HG03066 (cell line): Measurements from ENCODE around the gene EIPR1.

Experiments
- ATAC-seq: cut with Tn5 transposase; IDR thresholded peaks from one replicate; pipeline ENCODE4 v1.9.1; 2021; ENCODE audit warnings: low read depth; ENCODE audit not compliant: unreplicated experiment

Gene EIPR1

DNA sequence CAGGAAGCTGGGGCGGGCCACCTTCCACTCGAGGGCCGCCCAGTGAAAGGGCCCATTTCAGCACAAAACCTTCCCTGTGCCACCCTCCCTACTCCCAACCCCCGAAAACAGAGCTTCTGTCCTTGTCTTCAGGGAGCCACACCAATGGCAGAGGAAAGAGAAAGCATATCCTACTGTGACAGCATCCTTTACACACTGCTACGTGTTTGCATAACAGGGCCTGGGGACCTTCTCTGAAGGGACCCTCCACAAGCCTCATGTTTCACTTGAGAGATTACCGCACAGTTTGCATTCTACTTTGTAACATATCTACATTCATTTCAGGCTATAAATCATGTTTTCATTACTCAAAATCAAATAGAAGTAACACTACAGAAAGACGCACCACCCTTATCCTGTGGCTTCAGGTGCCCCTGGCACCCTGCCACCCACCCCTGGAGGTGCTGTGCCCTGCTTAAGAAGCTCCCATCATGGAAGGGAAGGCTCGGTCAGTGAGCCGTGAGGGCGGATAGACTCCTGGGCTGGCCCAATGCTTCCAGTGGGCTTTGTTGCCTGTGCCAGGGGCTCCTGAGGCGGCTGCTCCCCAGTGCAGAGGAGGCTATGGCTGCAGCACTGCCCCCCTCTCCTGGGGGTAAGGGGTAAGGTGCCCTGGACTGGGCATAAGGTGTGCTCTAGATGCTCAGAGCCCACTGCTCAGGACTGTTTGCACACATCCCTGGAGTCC lies 52.0 kb downstream of the EIPR1 start:
- no peak for ATAC-seq

DNA sequence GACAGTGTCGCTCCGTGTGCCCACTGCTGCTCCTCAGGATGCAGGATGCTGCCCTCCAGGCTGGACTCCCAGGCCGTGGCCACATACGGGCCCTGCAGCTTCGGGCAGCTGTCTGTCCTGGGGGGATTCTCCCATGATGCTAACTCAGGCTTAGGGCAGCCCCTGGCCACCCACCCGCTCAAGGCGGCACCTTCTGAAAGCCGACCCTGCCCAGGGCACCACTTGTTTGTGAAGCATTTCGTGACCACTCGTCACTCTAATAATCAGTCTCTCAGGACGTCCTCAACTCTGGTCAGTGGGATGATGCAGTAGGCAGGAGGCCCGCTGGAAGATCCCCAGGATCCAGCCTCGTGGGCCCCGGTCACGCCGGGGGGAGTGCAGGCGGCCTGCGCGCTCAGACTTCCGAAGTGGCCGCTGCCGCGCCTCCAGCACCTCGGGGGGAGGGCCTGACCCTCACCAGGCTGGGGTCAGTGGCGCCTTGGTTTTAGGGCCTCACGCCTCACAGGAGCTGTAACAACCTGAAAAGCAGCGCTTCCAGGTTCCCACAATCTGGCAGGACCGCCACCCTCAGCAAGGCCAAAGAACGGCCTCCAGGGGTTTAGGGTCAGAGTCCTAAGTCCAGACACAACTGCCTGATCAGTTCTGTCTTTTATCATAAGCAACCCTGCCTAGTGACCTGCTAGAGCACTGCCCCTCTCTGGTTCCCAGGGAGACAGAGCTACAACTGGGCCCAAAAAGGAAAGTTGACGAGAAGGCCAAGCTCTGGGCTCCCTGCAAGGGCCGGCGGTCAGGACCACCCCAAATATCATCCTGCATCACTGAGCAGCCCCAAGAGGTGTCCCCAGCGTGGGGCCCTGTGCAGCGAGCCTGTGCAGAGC lies 53.0 kb downstream of the EIPR1 start:
- no peak for ATAC-seq

DNA sequence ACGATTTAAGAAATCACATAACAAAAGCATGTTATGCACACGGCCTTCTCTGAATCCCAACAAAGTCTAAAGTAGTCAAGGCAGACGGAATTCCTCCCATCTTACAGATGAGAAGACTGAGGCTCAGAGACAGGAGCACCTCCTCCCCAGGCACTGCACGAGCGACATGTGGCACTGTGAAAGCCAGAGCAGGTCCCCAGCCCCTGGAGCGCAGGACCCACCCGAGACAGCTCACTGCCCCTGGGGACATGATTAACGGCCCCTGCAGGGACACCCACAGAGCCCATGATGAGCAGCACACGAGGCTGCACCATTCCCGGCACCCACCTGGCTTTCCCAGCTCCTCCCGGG lies 53.6 kb downstream of the EIPR1 start:
- no peak for ATAC-seq

DNA sequence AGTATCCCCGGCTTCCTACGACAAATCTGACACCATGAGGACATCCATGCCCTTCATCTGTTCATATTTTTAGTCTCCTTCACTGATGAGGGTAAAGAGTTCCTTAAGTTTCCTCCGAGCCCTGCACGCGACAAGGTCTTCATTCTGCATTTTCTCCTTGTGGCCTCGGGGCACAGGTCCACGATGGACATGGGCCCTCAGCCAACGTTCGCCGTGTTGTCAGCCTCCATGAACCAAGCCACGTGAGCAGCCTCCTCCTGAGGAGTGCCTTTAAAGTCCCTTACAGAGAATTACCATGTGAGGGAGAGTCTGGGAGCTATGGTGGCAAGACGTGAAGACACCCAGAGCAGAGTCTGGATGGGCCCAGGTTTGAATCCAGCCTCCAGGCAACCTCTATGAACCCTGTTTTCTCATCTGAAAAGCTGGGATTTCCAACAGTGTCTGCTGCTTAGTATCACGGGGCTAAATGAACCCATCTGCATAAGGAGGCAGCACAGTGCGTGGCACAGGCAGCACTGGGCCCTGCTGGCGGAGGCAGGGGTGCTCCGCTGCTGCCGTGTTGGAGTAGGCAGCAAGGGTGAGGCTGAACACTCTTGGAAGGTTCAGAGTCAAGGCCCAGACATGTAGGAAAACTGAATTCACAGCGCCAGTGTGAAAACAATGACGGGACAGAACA lies 54.1 kb downstream of the EIPR1 start:
- ATAC-seq = no peak

DNA sequence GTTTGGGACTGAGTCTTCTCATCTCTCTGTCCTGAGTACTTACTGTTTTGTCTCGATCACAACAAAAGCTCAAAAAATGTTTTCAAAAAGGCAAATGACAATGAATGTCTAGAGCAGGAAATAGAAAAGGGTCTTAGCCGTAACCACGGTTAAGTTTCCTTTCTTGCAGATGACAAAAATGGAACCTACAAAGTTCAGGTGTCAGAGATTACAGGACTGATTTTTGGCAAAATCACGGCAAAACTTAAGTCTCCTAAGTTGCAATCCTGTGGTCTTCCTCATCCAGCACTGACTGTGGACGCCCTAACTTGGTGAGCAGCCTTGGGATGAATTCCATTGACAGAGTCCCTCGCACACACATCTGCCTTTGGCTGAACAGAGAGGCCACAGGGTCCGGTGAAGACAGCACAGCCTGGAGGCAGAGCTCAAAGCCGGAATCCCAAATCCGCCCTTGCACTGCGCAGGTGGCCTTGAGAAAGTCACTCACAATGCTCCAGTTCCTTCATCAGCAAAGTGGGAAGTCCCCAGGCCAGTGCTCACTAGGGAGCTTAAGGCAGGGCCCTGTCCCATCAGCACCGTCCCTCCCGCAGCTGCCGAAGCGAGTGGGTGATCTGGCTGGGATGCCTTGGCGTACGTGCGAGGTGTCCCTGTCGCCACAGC lies 55.2 kb downstream of the EIPR1 start:
- no peak for ATAC-seq

DNA sequence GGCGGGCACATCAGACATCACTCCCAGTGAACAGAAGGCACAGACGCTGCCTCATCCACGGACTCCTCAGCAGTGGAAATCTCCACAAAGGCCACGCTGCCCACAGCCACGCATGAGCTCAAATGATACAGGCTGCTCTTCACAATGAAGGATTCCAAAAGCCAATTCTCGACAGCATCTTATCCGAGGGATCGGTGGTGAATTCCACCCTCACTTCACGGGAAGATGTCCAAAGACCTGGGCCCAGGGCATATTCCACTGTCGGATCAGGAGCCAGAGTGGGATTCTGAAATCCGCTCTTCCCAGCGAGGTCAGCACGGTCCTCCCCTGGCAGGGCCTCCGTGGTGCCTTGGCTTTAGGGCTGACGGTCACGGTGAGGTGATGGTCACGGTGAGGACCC lies 55.8 kb downstream of the EIPR1 start:
- no peak for ATAC-seq

DNA sequence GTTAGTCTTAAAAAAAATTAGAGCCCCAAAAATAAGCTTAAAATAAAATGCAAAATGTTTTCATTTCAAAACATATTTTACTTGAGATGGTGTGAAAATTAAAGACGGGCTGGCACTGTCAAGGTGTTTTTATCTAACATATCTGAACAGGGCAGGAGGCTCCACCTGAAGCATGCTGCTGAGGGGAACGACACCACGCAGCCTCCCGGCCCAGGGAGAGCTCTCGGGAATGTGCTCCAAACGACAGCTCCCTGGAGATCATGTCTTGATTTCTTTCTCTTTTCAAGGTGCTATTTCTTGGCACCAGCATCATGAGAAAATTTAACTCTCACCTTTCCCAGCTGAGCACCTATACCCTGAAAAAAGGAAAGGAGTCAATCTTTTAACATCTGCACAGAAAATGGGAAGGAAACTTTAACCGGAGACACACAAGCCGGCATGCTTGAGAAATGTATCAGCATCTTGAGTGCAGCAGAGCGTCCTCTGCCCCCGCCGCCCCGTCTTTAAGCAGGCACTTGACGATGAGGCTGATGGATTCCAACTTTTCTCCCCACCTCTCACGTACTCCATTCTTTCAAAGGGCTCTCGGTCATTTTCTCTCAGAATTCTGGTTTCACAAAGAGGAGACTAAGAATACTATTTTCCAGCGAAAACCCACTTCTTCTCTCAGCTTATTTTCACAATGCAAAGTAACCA lies 56.6 kb downstream of the EIPR1 start:
- ATAC-seq = no peak

DNA sequence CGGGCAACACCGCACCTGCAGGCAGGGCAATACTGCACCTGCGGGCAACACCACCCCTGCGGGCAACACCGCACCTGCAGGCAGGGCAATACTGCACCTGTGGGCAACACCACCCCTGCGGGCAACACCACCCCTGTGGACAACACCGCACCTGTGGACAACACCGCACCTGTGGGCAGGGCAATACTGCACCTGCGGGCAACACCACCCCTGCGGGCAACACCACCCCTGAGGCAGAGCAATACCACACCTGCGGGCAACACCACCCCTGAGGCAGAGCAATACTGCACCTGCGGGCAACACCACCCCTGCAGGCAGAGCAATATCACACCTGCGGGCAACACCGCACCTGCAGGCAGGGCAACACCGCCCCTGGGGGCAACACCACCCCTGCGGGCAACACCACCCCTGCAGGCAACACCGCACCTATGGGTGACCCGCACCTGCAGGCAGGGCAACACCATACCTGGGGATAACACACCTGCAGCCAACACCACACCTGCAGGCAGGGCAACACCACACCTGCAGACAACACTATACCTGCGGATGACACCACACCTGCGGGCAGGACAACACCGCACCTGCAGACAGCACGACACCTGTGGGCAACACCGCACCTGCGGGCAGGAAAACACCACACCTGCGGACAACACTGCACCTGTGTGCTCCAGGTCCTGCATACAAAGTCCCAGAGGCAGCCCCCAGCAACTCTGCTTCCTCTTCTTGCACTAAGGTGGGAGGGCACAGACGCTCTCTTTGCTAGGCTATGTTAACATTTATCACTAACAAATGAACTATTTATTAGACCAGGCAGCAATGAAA lies 57.7 kb downstream of the EIPR1 start:
- no peak for ATAC-seq

DNA sequence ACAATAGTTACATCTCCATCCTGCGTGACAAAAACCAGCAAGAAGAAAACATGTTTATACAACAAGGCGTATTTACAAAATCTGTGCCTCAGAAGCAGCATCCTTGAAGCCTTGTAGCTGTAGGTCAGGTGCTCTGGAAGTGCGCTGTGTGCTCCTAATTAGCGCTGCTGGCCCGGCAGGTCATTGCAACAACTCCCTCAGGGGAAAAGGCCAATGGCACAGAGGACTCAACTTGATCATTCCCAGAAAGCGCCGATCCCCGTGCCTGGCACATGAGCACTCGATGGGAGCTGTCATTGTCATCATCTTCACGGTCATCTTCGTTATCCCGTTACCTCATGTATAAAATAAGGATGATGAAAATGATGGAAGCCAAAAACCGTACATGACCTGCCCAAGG lies 58.5 kb downstream of the EIPR1 start:
- no peak for ATAC-seq

DNA sequence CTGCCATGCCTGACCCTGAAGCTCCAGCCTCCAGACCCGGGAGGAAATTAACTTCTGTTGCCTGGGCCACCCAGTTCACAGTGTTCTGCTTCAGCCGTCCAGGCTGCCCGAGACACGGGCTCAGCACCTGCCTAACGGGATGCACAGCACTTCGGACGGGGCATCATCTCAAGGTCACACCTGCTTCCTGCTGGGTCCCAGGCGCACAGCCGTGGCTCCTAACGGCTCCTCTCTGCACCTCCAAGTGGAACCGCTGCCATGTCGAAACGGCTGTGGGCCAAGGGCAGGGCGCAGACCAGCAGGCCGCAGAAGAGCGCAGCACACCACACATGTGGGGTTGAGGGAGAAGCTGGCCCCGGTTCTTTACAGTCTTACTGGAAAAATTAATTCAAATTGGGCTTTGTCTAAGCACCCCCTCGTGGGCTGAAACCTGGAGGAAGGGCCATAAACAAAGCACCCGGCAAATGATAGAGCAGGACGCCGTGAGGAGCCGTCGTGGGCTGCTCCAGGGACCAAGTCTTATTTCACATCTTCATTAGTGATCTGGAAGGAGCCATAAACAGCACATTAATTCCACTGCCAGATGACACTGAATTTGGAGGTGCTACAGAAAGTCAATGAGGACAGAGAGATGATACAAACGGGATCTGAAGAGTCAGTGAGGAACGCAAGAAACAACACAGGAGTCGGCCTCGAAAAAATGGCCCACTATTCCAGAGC lies 59.6 kb downstream of the EIPR1 start:
- no peak for ATAC-seq

DNA sequence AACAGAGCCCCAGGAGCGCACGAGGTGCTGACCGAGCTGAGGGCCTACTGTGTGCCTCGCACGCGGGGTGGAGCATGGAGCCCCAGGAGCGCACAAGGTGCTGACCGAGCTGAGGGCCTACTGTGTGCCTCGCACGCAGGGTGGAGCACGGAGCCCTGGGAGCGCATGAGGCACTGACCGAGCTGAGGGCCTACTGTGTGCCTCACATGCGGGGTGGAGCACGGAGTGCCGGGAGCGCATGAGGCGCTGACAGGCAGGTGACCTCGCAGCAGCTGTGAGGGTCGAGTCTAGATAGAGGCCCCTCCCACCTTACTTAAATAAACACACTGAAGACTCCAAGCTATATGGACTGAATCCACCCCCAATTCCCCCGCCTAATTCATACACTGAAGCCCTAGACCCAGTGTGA lies 60.3 kb downstream of the EIPR1 start:
- ATAC-seq = no peak

DNA sequence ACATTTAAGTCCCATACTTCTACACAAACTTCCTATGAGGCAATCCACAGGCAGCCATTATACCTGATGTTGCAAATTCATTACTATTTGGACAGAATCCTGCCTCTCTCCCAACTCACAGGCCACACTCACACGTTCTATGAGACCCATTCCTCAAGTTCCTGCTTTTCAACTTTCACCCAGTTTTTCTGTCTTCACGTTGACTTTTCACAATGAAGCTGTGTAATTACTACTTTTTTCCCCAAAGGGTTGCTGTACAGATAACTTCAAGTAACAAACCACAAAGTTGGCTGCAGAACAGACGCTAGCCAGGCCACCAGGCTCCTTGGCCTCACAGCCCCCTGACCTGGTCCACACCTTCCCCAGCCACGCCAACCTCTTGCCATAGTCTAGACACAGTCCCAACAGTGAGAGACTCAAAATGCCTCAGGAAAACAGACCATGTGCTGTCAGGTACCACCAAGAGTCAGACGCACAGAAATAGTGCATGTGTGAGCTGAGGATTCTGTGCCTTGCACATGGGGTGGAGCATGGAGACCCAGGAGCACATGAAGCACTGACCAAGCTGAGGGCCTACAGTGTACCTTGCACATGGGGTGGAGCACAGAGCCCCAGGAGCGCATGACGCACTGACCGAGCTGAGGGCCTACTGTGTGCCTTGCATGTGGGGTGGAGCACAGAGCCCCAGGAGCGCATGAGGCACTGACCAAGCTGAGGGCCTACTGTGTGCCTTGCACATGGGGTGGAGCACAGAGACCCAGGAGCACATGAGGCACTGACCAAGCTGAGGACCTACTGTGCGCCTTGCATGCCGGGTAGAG lies 61.0 kb downstream of the EIPR1 start:
- no peak for ATAC-seq

DNA sequence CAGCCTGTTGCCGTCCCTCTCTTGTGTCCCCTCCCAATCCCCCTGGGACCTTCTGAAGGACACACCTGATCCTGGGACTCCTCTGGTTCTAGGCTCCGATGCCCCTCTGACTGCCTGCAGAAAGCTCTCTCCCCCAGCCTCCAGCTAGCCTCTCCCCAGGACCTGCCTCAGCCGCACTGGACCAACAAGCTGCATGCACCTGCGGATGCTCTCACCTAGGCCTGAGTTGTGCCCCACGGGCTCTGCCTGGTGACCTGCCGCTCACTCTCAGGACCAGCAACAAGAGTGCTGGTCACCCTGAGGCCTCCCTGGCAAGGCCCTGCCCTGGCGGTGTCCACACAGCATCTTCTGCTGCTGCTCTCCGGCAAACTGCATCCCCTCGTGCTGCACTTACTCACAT lies 63.0 kb downstream of the EIPR1 start:
- no peak for ATAC-seq

DNA sequence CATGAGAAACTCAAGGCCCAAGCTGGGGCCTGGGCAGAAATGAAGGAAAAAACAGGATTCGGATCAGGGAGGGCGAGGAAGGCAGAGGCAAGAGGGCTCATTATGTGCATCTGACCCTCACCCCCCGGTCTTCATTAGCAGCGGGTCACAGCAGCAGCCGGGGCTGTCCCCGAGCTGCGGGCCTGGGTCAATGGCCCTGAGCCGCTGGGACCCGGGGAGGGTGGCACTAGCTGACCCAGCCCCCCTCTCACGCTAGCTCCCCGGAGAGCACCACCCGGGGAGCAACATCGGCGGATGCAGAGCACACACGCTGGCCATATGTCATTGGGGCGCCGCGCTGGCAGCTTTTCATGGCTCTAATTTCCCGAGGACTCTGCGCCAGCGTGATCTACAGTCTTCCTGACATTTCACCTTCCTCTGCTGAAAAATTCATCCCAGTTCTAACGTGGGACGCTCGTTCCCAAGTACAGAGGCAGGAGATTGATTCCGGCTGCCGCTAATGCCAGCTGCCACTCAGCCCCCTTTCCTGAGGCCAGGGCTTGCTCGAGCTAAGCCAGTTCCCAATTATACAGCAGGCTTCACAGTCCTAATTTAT lies 63.7 kb downstream of the EIPR1 start:
- no peak for ATAC-seq

DNA sequence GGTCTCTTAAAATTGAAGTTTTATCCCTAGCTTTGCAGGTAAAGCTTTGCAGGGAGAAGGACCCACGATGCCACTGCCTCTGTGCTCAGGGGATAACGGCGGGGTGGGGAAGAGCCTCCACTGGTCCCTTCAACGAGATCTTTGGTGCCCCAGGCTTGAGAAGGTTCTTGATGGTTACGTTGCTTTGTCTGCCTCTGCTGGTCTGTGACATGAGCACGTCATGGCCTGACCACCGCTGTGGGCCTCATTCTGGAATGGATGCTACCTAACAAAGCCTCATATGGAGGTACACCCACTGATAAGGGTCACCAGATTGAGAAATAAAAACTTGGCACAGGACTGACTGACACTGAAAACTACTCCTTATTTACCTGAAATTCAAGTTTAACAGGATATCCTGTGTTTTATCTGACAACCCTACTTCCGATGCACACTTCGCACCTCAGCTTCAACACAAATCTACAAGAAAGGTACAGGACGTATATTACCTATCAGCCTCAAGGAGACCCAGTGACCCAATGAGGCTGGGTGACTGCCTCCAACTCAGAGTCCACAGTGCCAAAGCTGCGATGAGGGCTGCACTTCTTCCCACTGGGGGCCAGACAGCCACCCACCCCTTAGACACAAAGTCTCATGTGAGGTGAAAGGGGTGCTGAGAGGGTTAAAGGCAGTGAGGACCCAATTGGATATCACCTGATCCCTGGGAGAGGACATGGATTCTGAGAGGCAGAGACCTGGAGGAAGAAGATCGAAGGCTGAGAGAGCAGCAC lies 64.9 kb downstream of the EIPR1 start:
- no peak for ATAC-seq

DNA sequence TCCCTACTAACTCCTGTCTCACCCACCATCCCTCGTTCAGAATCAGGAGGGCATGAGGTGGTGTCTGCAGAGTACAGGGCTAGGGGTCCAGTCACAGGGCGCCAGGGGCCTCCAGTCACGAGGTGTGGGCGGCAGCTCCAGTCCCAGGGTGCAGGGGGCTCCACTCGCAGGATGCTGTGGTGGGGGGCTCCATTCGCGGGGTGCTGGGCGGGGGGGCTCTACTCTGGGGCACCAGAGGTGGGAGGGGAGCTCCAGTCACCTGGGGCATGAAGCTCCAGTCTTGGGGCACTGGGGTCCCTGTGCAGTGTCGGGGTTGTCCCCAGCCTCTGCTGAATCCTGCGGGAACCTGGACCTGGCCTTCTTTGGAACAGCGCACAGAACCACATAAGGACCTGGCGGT lies 66.0 kb downstream of the EIPR1 start:
- no peak for ATAC-seq
